Tibial artery (tissue), 4 donors: Measurements from ENCODE around the gene MIER1.
A peak's percentile ranks its signal among the peaks of the same experiment; 100 is the strongest.

ENCODE experiments used
- DNase-seq, 2 donors: peaks; one replicate each; pipeline ENCODE4 v3.0.0-alpha.2; 2019
- H3K27ac ChIP-seq, 2 donors: fragments of 200-600 bp; sonication (generic) in 1 of 2; 1 replicate in 1 of 2; 2 replicates in 1 of 2; pipeline ENCODE4 v1.5.1; 2018 to 2019; ENCODE audit warnings: mild to moderate bottlenecking in 1 of 2
- H3K27me3 ChIP-seq, 2 donors: fragments of 200-600 bp; sonication (generic) in 1 of 2; one replicate each; pipeline versions ENCODE4 v1.5.1 to v1.6.0; 2016 to 2019
- H3K36me3 ChIP-seq, 3 donors: fragments of 200-600 bp; sonication (generic) in 2 of 3; one replicate each; pipeline ENCODE4 v1.5.1; 2016 to 2019; ENCODE audit warnings: mild to moderate bottlenecking in 2 of 3
- H3K4me1 ChIP-seq, 4 donors: fragments of 200-600 bp; sonication (generic) in 2 of 4; 1 replicate in 3 of 4; 2 replicates in 1 of 4; pipeline ENCODE4 v1.5.1; 2016 to 2019
- H3K4me3 ChIP-seq, 2 donors: fragments of 200-600 bp; sonication (generic) in 1 of 2; 1 replicate in 1 of 2; 2 replicates in 1 of 2; pipeline ENCODE4 v1.5.1; 2018 to 2019; ENCODE audit warnings: mild to moderate bottlenecking in 2 of 2
- H3K9me3 ChIP-seq, 3 donors: fragments of 200-600 bp; sonication (generic) in 1 of 3; one replicate each; pipeline ENCODE4 v1.5.1; 2016 to 2019
- CTCF ChIP-seq, 2 experiments: fragments of 200-600 bp in 1 of 2; fragments of 450-650 bp in 1 of 2; IDR thresholded peaks; one replicate each; pipeline ENCODE4 v1.5.1; 2017 to 2019; ENCODE audit warnings: antibody characterized with exemption in 2 of 2, mild to moderate bottlenecking in 1 of 2, moderate library complexity in 1 of 2
- intact Hi-C: fragments of 100-400 bp; cut with DNase I; formaldehyde crosslinking; loops from one replicate; pipeline ENCODE4 v1.15.0; 2023; ENCODE audit warnings: low total_unique reads

MIER1 gene

GRCh38 chr1:67001682-67002425 lies 77.1 kb downstream of the MIER1 start:
- H3K27ac ChIP-seq: peak overlapping the region; percentile 29 to 58
- no peaks in the 10 kb centered on the region for H3K27me3 ChIP-seq
- TF ChIP-seq CTCF (IDR thresholded peaks at IDR 0.05): no peak
- peaks cover 0 to 27% (median 26%) of the 10 kb centered on the region in 3 donors for H3K36me3 ChIP-seq
- H3K9me3 ChIP-seq: no peaks in the 10 kb centered on the region
- no peak for DNase-seq
- intact Hi-C loops: no loop called here
- peaks cover 0 to 23% (median 8%) of the 10 kb centered on the region in 4 donors for H3K4me1 ChIP-seq
- no peak overlapping the region for H3K4me3 ChIP-seq

GRCh38 chr1:67004176-67004575 lies 79.4 kb downstream of the MIER1 start:
- Histone ChIP-seq H3K27me3 (no peaks in the 10 kb centered on the region), H3K9me3 (no peaks in the 10 kb centered on the region), H3K4me1 (peaks cover 0 to 23% (median 8%) of the 10 kb centered on the region in 4 donors), H3K4me3 (no peak overlapping the region), H3K27ac (no peak overlapping the region), H3K36me3 (peaks cover 0 to 32% (median 22%) of the 10 kb centered on the region in 3 donors)
- no peak for DNase-seq
- TF ChIP-seq CTCF (IDR thresholded peaks at IDR 0.05): no peak
- intact Hi-C loops: no loop called here

DNA sequence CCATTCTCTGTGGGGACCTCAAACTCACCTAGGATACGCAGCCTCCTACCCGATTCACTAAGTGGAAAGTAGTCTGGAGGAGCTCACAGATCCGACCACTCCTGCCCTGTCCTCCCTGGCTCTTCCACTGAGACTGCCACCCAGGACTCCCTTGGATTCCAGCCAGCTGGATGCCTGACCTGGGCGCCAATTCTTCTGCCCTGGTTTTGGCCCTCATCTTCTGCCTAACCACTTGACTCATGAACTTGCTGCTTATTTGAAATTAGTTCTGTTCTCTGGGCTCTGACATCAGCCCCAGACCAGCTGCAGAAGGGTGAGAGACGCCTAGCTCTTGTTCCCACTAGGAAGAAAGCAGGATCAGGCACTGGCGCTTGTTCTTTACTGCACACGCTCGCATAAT lies 80.3 kb downstream of the MIER1 start:
- peaks cover 0 to 32% (median 21%) of the 10 kb centered on the region in 3 donors for H3K36me3 ChIP-seq
- H3K27me3 ChIP-seq: no peaks in the 10 kb centered on the region
- no peak overlapping the region for H3K27ac ChIP-seq
- no peak for DNase-seq
- H3K4me3 ChIP-seq: no peak overlapping the region
- intact Hi-C loops: no loop called here
- peaks cover 0 to 23% (median 8%) of the 10 kb centered on the region in 4 donors for H3K4me1 ChIP-seq
- no peaks in the 10 kb centered on the region for H3K9me3 ChIP-seq
- TF ChIP-seq CTCF (IDR thresholded peaks at IDR 0.05): no peak

DNA sequence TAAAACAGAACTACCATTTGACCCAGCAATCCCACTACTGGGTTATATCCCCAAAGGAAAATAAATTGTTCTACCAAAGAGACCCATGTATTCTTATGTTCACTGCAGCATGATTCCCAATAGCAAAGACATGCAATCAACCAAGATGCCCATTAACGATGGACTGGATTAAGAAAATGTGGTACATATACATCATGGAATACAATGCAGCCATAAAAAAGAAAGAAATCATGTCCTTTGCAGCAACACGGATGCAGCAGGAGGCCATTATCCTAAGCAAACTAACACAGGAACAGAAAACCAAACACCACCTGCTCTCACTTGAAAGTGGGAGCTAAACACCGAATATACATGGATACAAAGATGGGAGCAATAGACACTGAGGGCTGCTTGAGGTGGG lies 85.0 kb downstream of the MIER1 start:
- peaks cover 0 to 26% (median 8%) of the 10 kb centered on the region in 3 donors for H3K36me3 ChIP-seq
- no peaks in the 10 kb centered on the region for H3K27me3 ChIP-seq
- intact Hi-C loops: no loop called here
- no peaks in the 10 kb centered on the region for H3K9me3 ChIP-seq
- H3K27ac ChIP-seq: no peak overlapping the region
- H3K4me1 ChIP-seq: peaks cover 0 to 4% (median 0%) of the 10 kb centered on the region in 4 donors
- no peak for DNase-seq
- TF ChIP-seq CTCF (IDR thresholded peaks at IDR 0.05): no peak
- no peak overlapping the region for H3K4me3 ChIP-seq

- no peaks in the 10 kb centered on the region for H3K27me3 ChIP-seq
- H3K36me3 ChIP-seq: peaks cover 0 to 17% (median 4%) of the 10 kb centered on the region in 3 donors
- peaks cover 0 to 10% (median 0%) of the 10 kb centered on the region in 4 donors for H3K4me1 ChIP-seq
- no peak overlapping the region for H3K27ac ChIP-seq
- no peaks in the 10 kb centered on the region for H3K9me3 ChIP-seq
- no peak overlapping the region for H3K4me3 ChIP-seq
- no peak for DNase-seq
- intact Hi-C loops: no loop called here
- TF ChIP-seq CTCF (IDR thresholded peaks at IDR 0.05): no peak
Observed at GRCh38 chr1:67013573-67013972, 88.8 kb downstream of the MIER1 start.
